Brain microvascular endothelial cell (primary cell): ENCODE results near the gene BDH1.

ENCODE experiments used
- DNase-seq: peaks from one replicate; pipeline ENCODE4 v3.0.0-alpha.2; 2020
- H3K27ac ChIP-seq: fragments of 250-450 bp; sonication (Bioruptor Pico); 2 replicates; pipeline ENCODE4 v1.5.1; 2020; ENCODE audit warnings: mild to moderate bottlenecking, moderate library complexity
- H3K27me3 ChIP-seq: fragments of 250-450 bp; sonication (Bioruptor Pico); replicated peaks from 2 replicates; pipeline ENCODE4 v1.5.1; 2020; ENCODE audit warnings: mild to moderate bottlenecking
- H3K36me3 ChIP-seq: fragments of 250-450 bp; sonication (Bioruptor Pico); replicated peaks from 2 replicates; pipeline ENCODE4 v1.5.1; 2020; ENCODE audit warnings: mild to moderate bottlenecking
- H3K4me3 ChIP-seq: 2 replicates; pipeline ENCODE4 v1.5.1; 2011; ENCODE audit warnings: low read depth, mild to moderate bottlenecking, control low read depth, low read length, moderate library complexity
- in situ Hi-C: cut with HindIII; loops from 2 replicates; pipeline ENCODE4 v1.10.0; 2017; ENCODE audit warnings: low sequenced_read_pairs, low pct_ligation_motif_present
- TF ChIP-seq, protein P1 (sequence below): IDR thresholded peaks from 2 replicates; pipeline ENCODE4 v1.5.1; 2011; ENCODE audit warnings: low read depth, mild to moderate bottlenecking, moderate library complexity, low read length, control low read depth, inconsistent platforms; ENCODE audit errors: missing control alignments

Gene BDH1

DNA sequence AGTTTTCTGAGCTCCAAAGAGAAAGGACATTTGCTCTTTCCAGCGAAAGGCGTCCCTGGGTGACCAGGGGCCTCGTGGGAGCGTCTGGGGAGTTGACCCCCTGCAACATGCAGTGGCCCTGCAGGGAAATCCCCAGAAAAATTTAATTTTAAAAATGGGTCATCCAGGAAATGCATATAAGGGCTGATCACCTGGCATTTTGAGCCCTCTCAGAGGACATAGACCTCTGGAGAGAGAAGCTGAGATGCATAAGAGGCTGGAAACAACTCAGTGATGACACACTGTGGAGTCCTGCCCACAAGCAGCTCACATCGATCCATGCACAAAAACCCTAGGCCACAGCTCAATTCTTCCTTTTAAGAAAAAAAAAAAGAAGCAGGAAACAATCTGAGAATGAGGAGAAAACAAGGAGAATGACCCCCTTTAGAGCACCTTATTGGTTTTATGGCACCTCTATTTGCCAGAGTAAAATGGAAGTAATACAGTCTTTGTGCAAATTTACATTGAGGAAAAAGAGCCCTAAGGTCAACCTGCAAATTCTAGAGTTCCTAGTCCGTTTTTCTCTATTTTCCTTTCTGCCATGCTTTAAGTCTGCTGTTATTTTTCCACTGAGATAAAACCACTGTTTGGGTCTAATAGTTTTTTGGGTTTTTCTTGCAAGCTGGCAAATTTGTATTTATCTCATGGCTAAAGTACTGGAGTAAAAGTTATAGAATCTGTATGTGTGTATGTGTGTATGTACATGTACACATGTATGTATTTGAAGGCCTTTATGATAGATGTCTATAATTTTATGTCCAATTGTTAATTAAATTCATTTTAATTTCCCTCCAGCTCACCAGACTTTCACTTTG lies 6.9 kb upstream of the BDH1 start:
- TF ChIP-seq, protein P1, sequence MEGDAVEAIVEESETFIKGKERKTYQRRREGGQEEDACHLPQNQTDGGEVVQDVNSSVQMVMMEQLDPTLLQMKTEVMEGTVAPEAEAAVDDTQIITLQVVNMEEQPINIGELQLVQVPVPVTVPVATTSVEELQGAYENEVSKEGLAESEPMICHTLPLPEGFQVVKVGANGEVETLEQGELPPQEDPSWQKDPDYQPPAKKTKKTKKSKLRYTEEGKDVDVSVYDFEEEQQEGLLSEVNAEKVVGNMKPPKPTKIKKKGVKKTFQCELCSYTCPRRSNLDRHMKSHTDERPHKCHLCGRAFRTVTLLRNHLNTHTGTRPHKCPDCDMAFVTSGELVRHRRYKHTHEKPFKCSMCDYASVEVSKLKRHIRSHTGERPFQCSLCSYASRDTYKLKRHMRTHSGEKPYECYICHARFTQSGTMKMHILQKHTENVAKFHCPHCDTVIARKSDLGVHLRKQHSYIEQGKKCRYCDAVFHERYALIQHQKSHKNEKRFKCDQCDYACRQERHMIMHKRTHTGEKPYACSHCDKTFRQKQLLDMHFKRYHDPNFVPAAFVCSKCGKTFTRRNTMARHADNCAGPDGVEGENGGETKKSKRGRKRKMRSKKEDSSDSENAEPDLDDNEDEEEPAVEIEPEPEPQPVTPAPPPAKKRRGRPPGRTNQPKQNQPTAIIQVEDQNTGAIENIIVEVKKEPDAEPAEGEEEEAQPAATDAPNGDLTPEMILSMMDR: no peak
- H3K27ac ChIP-seq: no peak overlapping the region
- no peaks in the 10 kb centered on the region for H3K27me3 ChIP-seq
- no peaks in the 10 kb centered on the region for H3K36me3 ChIP-seq
- DNase-seq: no peak
- in situ Hi-C loops: no loop called here
- no peak overlapping the region for H3K4me3 ChIP-seq

DNA sequence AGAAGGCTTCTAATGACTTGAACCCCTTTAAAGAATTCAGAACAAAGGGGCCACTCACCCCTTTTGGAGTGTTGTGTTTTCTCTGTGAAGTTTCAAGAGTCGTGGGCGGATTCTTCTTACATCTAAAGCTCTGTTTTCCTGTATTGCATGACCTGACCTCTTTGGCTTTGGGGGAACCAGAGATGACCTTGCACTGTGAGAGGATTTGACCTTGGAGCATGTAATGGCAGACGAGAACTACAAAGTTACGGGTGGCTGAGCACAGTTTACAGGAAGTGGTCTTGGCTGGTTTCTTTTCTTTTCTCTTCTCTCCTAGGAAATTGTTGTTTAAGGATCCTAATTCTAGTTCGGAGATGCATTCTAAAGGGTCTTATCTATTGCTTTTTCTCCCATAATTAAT lies 6.2 kb upstream of the BDH1 start:
- Histone ChIP-seq H3K27me3 (peaks cover 6% of the 10 kb centered on the region), H3K36me3 (no peaks in the 10 kb centered on the region), H3K4me3 (no peak overlapping the region), H3K27ac (no peak overlapping the region)
- TF ChIP-seq, protein P1: no peak
- in situ Hi-C loops: no loop called here
- no peak for DNase-seq

DNA sequence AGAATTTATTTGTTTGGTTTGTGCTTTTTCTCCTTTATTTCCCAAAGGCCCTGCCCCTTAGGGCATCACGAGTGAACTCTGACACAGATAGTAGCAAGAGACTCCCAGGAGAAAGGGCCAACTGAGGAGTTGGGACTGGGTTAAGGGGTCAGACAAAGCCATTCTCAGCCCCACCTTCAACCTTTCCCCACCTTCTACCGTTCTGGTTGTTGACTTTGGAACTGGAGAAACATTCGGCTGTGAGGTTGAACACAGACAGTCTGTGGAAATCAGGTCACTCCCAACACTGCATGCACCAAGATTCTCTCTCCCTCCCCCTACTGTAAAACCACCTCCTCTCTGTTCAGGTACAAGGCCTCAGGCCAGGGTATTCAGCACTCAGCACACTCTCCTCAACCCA lies 3.9 kb upstream of the BDH1 start:
- Histone ChIP-seq H3K4me3 (no peak overlapping the region), H3K36me3 (no peaks in the 10 kb centered on the region), H3K27me3 (peaks cover 12% of the 10 kb centered on the region), H3K27ac (no peak overlapping the region)
- no peak for DNase-seq
- in situ Hi-C loops: no loop called here
- TF ChIP-seq, protein P1: no peak

DNA sequence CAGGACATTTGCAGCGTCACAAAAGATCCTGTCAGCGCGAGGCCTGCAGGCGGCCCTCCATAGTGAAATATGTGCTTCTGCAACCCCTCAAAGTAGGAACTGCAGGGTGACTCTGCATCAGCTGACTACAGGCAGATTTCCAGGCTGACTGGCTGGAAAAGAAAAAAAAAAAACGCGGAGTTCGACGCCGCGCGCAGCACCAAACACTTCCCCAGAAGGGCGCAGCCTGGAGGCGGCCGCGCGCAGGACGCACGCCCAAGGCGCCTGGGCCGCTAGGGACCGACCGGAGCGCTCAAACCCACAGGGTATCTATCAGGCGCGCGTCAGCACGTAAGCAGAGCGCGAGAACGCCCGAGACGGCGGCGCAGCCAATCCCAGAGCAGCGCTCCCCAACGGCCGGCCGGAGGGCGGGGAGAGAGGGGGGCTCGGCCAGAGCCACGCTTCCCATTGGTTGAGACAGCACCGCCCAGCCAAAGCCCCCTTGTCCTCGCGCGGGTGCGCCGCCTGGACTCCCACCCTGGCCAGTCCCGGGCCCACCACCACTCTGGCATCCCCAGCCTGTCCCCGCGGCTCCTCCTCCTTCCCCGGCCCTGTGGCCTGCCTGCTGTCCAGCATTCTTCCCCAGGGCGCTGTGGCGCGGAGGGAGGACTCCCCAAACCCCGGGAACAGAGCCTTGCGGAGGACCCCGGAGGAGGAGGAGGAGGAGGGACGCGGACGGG lies 1.0 kb downstream of the BDH1 start:
- no peaks in the 10 kb centered on the region for H3K36me3 ChIP-seq

DNA sequence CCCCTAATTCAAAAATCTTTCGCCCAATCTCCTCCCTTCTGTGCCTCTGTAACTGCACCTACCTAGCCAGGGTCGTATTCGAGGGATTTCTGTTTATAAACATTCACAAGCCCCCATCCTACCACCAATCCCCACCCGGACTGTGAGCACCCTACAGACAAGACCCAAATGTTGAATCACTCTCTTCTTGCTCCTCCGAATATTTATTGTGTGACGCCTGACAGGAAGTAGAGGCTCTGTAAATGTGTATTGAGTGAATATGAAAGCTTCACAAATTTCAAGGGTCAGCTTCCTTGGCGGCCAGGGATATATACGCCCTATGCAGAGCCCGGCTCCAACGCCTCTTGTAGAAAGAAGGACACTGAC lies 1.6 kb downstream of the BDH1 start:
- Histone ChIP-seq H3K4me3 (peak overlapping the region; percentile 57), H3K27me3 (peaks cover 12% of the 10 kb centered on the region), H3K27ac (peak overlapping the region; percentile 72), H3K36me3 (no peaks in the 10 kb centered on the region)
- no peak for DNase-seq
- in situ Hi-C loops: no loop called here
- TF ChIP-seq, protein P1: no peak

More for the DNA sequence above, 1.0 kb downstream of the BDH1 start:
- H3K4me3 ChIP-seq: peak overlapping the region; percentile 88
- H3K27me3 ChIP-seq: peaks cover 12% of the 10 kb centered on the region
- TF ChIP-seq, protein P1: peak; percentile 71
- peak; percentile 95 for DNase-seq
- peak overlapping the region; percentile 72 for H3K27ac ChIP-seq
- in situ Hi-C loops: no loop called here
